ENCODE results near the gene SPRYD3.

DNA sequence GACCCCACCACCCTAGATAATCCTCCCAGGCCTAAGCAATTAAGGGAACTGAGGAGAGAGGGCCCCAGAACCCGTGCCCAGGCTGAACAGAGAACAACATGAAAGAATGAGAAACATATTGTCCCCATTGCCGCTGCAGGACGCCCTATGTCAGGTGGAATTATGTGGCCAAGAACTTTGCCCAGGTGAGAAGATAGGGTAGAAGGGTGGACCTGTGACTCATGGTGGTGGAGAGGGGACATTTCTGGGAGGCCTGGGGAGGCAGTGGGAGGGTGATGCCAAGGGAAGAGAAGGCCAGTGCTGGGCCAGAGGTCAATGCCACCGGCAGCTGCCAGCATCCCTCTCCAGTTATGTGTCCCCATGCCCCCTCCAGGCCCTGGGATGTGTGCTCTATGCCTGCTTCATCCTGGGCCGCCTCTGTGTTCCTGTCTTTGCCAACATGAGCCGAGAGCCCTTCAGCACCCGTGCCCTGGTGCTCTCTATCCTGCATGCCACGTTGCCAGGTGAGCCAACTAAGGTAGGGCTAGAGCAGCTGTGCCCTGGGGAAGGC, 39.6 kb upstream of the SPRYD3 start:
- TF ChIP-seq, protein P1, sequence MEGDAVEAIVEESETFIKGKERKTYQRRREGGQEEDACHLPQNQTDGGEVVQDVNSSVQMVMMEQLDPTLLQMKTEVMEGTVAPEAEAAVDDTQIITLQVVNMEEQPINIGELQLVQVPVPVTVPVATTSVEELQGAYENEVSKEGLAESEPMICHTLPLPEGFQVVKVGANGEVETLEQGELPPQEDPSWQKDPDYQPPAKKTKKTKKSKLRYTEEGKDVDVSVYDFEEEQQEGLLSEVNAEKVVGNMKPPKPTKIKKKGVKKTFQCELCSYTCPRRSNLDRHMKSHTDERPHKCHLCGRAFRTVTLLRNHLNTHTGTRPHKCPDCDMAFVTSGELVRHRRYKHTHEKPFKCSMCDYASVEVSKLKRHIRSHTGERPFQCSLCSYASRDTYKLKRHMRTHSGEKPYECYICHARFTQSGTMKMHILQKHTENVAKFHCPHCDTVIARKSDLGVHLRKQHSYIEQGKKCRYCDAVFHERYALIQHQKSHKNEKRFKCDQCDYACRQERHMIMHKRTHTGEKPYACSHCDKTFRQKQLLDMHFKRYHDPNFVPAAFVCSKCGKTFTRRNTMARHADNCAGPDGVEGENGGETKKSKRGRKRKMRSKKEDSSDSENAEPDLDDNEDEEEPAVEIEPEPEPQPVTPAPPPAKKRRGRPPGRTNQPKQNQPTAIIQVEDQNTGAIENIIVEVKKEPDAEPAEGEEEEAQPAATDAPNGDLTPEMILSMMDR (IDR thresholded peaks at IDR 0.05; ENCODE audit: low read depth, low read length): no peak
- TF ChIP-seq EZH2phosphoT487 (IDR thresholded peaks at IDR 0.05; ENCODE audit: low read depth): no peak
